ENCODE results near the gene THOC6. TPM values are rescaled to one million over a fixed set of nuclear protein-coding genes. Genes with fewer than 3 reads are reported as not detected.
A peak's percentile ranks its signal among the peaks of the same experiment; 100 is the strongest.

THOC6 gene
- total and polyA plus RNA-seq, 9 of the 15 experiments (the other 6 are each of a cell fraction or from before 2014, with no cell fraction given): 2.5 to 65.4 (median 42.3) TPM

GRCh38 chr16:3025032-3026002, 1.5 kb downstream of the THOC6 start:
- Histone ChIP-seq H3K79me2 (ENCODE audit: control insufficient read depth, insufficient read depth, low read length) (peaks cover 40% of the 10 kb centered on the region), H3K27me3 (ENCODE audit: control insufficient read depth in 2 of 2, insufficient read depth in 2 of 2, low read length in 2 of 2) (peaks cover 6 to 15% of the 10 kb centered on the region in 2 experiments; a peak in 4 of 5 replicates), H3K36me3 (ENCODE audit: control insufficient read depth, insufficient read depth, low read length) (peaks cover 39% of the 10 kb centered on the region; the same call in 2 of the 3 replicates), H3K4me1 (replicated peaks in 1 of 2; ENCODE audit: control insufficient read depth in 2 of 2, insufficient read depth in 2 of 2, low read length in 2 of 2) (peaks cover 35 to 88% of the 10 kb centered on the region in 2 experiments), H3K9ac (ENCODE audit: insufficient read depth in 1 of 2, low read depth in 2 of 2, low read length in 2 of 2) (peak overlapping the region in 1 of 2 experiments; percentile 74; a peak in 2 of 4 replicates), H3K9me3 (replicated peaks; ENCODE audit: control insufficient read depth, insufficient read depth, low read depth, low read length) (no peaks in the 10 kb centered on the region), H3K27ac (ENCODE audit: extremely low read depth, low read depth, low read length) (no peak overlapping the region), H3K9me1 (ENCODE audit: control insufficient read depth, insufficient read depth, low read length) (peaks cover 2% of the 10 kb centered on the region), H3K4me3 (no peak overlapping the region), H3K4me2 (ENCODE audit: insufficient read depth, low read length) (no peak overlapping the region), H4K20me1 (replicated peaks; ENCODE audit: control insufficient read depth, insufficient read depth, low read length) (peaks cover 28% of the 10 kb centered on the region), H2AFZ (ENCODE audit: low read depth, low read length) (no peak overlapping the region)
- intact Hi-C loops (cut with micrococcal nuclease) (loop anchor here (10.0 kb wide), 1 partner anchor 61 kb away; the partner anchor contains the start of genes KREMEN2 and PAQR4), in situ Hi-C loops (cut with MboI) (no loop called here)
- BruUV-seq (replicated peaks): no TSS peak
- 0 out of 2 replicates have a peak, but pooled peaks have one; percentile 23 for TF ChIP-seq POLR2G (IDR thresholded peaks at IDR 0.05; ENCODE audit: low read depth, low read length)
- TF ChIP-seq HOMEZ (CRISPR knock-in tag; IDR thresholded peaks at IDR 0.05): no peak
- no peak for TF ChIP-seq ZNF12 (CRISPR knock-in tag; IDR thresholded peaks at IDR 0.05)
- 0 out of 2 replicates have a peak, but pooled peaks have one; percentile 16 for TF ChIP-seq PKNOX1 (IDR thresholded peaks at IDR 0.05)
- DNase-seq (ENCODE audit: extremely low read depth in 1 of 4, low spot score in 3 of 4): no peak
- no peak for FAIRE-seq
- ATAC-seq: no peak
- POLR2A ChIA-PET: interaction anchor here (1.4 to 1.6 kb wide), 2 partner anchors 10 to 23 kb away, joined by 6 to 7 read pairs; no protein-coding TSS in a partner anchor
- 90% methylated on average over 15 of the region's 18 CpGs for WGBS (ENCODE audit: insufficient coverage, low coverage, missing lambda C conversion rate)
- CTCF ChIA-PET (ENCODE audit: low intra/inter-chr PET ratio): no interaction called here

Measured in K562 (cell line).